ENCODE measurements around the gene AHR.
"Not testable (repeated sequence)": the region's sequence is repeated elsewhere in the genome, so short reads cannot be mapped to it uniquely, and the experiment has no call there.

Gene AHR

DNA sequence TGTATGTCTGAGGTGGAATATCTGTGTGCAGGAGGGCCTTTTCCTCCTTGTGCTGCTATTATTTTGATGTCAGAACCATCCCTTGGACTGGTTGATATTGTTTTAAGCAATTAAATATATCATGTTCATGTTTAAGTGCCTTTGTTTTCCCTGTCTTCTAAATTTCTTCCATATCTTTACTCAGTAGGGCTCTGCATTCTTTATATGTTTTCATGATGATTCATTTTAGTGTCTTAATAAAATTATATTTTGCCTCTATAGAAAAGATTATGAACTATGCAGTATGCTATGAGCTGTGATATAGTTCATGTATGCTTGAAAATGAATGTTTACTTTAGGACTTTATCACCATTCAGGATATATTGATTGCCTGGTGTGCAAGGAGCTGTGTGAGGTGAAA lies 34.8 kb downstream of the AHR start:
- Histone ChIP-seq H3K9ac (ENCODE audit: low read depth in 1 of 2, low read length in 2 of 2) (no peak overlapping the region), H3K9me3 (ENCODE audit: control insufficient read depth in 2 of 2, low read length in 2 of 2) (no peaks in the 10 kb centered on the region), H3K27ac (ENCODE audit: low read depth in 2 of 2, low read length in 2 of 2) (no peak overlapping the region), H3K27me3 (ENCODE audit: control insufficient read depth in 2 of 2, insufficient read depth in 2 of 2, low read length in 2 of 2) (no peaks in the 10 kb centered on the region), H3K4me1 (ENCODE audit: control insufficient read depth in 2 of 2, insufficient read depth in 2 of 2, low read length in 2 of 2) (no peaks in the 10 kb centered on the region), H3K36me3 (ENCODE audit: control insufficient read depth in 2 of 2, insufficient read depth in 2 of 2, low read length in 2 of 2) (peaks cover 18 to 51% of the 10 kb centered on the region in 2 donors), H3K4me3 (ENCODE audit: low read length in 2 of 2) (no peak overlapping the region)

DNA sequence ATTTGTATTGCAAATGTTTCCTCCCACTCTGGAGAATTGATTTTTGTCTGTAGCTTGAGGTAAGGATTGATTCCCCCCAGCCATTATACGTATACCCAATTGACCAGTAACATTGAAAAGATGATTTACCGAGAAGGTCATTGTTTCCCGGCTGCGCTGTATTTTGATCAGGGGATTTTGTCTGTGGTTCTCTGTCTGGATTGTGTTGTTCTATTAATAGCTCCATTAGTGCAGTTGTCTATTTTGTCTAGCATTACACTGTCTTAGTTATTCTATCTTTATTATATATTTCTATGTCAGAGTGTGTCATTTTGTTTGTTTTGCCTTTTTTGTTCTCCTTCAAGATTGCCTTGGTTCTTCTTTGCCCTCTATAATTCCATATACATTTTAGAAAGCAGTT lies 37.7 kb downstream of the AHR start:
- Histone ChIP-seq H3K27ac (ENCODE audit: low read depth in 2 of 2, low read length in 2 of 2) (no peak overlapping the region), H3K36me3 (ENCODE audit: control insufficient read depth in 2 of 2, insufficient read depth in 2 of 2, low read length in 2 of 2) (peaks cover 30 to 51% of the 10 kb centered on the region in 2 donors), H3K4me3 (ENCODE audit: low read length in 2 of 2) (no peak overlapping the region)

DNA sequence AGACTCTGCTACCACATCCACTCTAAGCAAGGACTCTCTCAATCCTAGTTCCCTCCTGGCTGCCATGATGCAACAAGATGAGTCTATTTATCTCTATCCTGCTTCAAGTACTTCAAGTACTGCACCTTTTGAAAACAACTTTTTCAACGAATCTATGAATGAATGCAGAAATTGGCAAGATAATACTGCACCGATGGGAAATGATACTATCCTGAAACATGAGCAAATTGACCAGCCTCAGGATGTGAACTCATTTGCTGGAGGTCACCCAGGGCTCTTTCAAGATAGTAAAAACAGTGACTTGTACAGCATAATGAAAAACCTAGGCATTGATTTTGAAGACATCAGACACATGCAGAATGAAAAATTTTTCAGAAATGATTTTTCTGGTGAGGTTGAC lies 40.7 kb downstream of the AHR start:
- no peaks in the 10 kb centered on the region for H3K27me3 ChIP-seq (ENCODE audit: control insufficient read depth in 2 of 2, insufficient read depth in 2 of 2, low read length in 2 of 2)
- no peaks in the 10 kb centered on the region for H3K4me1 ChIP-seq (ENCODE audit: control insufficient read depth in 2 of 2, insufficient read depth in 2 of 2, low read length in 2 of 2)
- no peak overlapping the region for H3K9ac ChIP-seq (ENCODE audit: low read depth in 1 of 2, low read length in 2 of 2)
- peaks cover 24 to 37% of the 10 kb centered on the region in 2 donors for H3K36me3 ChIP-seq (ENCODE audit: control insufficient read depth in 2 of 2, insufficient read depth in 2 of 2, low read length in 2 of 2)
- H3K4me3 ChIP-seq (ENCODE audit: low read length in 2 of 2) = no peak overlapping the region
- H3K9me3 ChIP-seq (ENCODE audit: control insufficient read depth in 2 of 2, low read length in 2 of 2) = no peaks in the 10 kb centered on the region
- H3K27ac ChIP-seq (ENCODE audit: low read depth in 2 of 2, low read length in 2 of 2) = no peak overlapping the region

More for the DNA sequence above, 37.7 kb downstream of the AHR start:
- Histone ChIP-seq H3K9ac (ENCODE audit: low read depth in 1 of 2, low read length in 2 of 2) (no peak overlapping the region), H3K4me1 (ENCODE audit: control insufficient read depth in 2 of 2, insufficient read depth in 2 of 2, low read length in 2 of 2) (no peaks in the 10 kb centered on the region), H3K9me3 (ENCODE audit: control insufficient read depth in 2 of 2, low read length in 2 of 2) (no peaks in the 10 kb centered on the region), H3K27me3 (ENCODE audit: control insufficient read depth in 2 of 2, insufficient read depth in 2 of 2, low read length in 2 of 2) (no peaks in the 10 kb centered on the region)

DNA sequence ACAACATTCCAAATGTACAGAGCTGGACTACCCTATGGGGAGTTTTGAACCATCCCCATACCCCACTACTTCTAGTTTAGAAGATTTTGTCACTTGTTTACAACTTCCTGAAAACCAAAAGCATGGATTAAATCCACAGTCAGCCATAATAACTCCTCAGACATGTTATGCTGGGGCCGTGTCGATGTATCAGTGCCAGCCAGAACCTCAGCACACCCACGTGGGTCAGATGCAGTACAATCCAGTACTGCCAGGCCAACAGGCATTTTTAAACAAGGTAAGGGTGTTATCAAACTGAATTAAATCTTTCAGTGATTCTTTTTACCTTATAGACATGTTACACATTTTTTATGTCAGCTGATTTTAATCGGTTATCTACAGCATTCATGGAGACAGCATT lies 41.5 kb downstream of the AHR start:
- peaks cover 21 to 29% of the 10 kb centered on the region in 2 donors for H3K36me3 ChIP-seq (ENCODE audit: control insufficient read depth in 2 of 2, insufficient read depth in 2 of 2, low read length in 2 of 2)
- no peaks in the 10 kb centered on the region for H3K27me3 ChIP-seq (ENCODE audit: control insufficient read depth in 2 of 2, insufficient read depth in 2 of 2, low read length in 2 of 2)
- H3K27ac ChIP-seq (ENCODE audit: low read depth in 2 of 2, low read length in 2 of 2) = no peak overlapping the region
- H3K4me3 ChIP-seq (ENCODE audit: low read length in 2 of 2) = no peak overlapping the region
- no peak overlapping the region for H3K9ac ChIP-seq (ENCODE audit: low read depth in 1 of 2, low read length in 2 of 2)
- no peaks in the 10 kb centered on the region for H3K9me3 ChIP-seq (ENCODE audit: control insufficient read depth in 2 of 2, low read length in 2 of 2)
- H3K4me1 ChIP-seq (ENCODE audit: control insufficient read depth in 2 of 2, insufficient read depth in 2 of 2, low read length in 2 of 2) = no peaks in the 10 kb centered on the region

DNA sequence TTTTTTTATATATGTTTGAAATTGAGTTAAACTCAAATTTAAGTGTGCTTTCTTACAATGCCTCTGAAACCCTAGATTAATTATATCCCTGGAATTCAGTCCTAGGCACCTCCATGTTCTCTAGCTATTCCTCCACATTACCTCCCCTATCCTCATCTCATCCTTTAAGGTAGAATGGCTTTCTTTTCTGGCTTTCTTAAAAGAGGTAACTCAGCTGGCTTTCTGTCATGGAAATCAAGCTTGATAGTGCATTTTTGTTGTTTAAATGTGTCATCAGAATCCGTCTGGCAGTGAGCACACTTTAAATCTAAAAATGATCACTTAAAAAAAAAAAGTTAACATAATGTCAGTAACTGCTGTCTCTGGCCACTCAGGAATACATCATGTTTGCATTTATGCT lies 42.2 kb downstream of the AHR start:
- Histone ChIP-seq H3K4me3 (ENCODE audit: low read length in 2 of 2) (no peak overlapping the region), H3K4me1 (ENCODE audit: control insufficient read depth in 2 of 2, insufficient read depth in 2 of 2, low read length in 2 of 2) (no peaks in the 10 kb centered on the region), H3K27ac (ENCODE audit: low read depth in 2 of 2, low read length in 2 of 2) (no peak overlapping the region), H3K9ac (ENCODE audit: low read depth in 1 of 2, low read length in 2 of 2) (no peak overlapping the region), H3K36me3 (ENCODE audit: control insufficient read depth in 2 of 2, insufficient read depth in 2 of 2, low read length in 2 of 2) (peaks cover 21 to 26% of the 10 kb centered on the region in 2 donors), H3K27me3 (ENCODE audit: control insufficient read depth in 2 of 2, insufficient read depth in 2 of 2, low read length in 2 of 2) (no peaks in the 10 kb centered on the region), H3K9me3 (ENCODE audit: control insufficient read depth in 2 of 2, low read length in 2 of 2) (no peaks in the 10 kb centered on the region)

DNA sequence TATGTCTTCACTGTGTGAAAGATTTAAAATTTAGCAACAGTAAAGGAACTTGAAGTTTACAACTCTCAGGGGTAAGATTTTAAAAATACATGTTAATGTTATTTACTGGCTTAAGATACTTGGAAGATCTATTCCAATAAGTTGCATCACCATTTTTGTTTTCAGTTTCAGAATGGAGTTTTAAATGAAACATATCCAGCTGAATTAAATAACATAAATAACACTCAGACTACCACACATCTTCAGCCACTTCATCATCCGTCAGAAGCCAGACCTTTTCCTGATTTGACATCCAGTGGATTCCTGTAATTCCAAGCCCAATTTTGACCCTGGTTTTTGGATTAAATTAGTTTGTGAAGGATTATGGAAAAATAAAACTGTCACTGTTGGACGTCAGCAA lies 44.3 kb downstream of the AHR start:
- H3K36me3 ChIP-seq (ENCODE audit: control insufficient read depth in 2 of 2, insufficient read depth in 2 of 2, low read length in 2 of 2) = peaks cover 19 to 24% of the 10 kb centered on the region in 2 donors
- H3K27ac ChIP-seq (ENCODE audit: low read depth in 2 of 2, low read length in 2 of 2) = no peak overlapping the region
- H3K4me3 ChIP-seq (ENCODE audit: low read length in 2 of 2) = no peak overlapping the region
- no peaks in the 10 kb centered on the region for H3K27me3 ChIP-seq (ENCODE audit: control insufficient read depth in 2 of 2, insufficient read depth in 2 of 2, low read length in 2 of 2)
- no peaks in the 10 kb centered on the region for H3K9me3 ChIP-seq (ENCODE audit: control insufficient read depth in 2 of 2, low read length in 2 of 2)
- H3K4me1 ChIP-seq (ENCODE audit: control insufficient read depth in 2 of 2, insufficient read depth in 2 of 2, low read length in 2 of 2) = no peaks in the 10 kb centered on the region
- H3K9ac ChIP-seq (ENCODE audit: low read depth in 1 of 2, low read length in 2 of 2) = no peak overlapping the region

DNA sequence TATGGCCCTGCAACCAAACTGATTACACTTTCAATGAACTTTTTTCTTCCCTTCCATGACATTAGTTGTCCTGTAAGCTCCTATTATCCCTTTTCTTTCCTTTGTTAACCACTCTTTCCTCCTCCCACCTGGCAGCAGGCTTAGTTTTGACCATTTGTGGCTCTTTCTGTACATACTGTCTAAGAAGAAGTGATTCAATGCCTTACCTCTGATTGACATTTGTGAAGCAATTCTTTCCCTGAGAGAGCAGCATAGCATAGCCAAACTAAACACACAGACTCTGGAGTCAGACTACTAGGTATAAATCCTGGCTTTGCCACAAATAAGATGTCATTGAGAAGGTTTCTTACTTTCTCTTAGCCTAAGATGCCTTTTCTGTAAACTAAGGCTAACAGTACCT lies 48.9 kb downstream of the AHR start:
- Histone ChIP-seq H3K36me3 (ENCODE audit: control insufficient read depth in 2 of 2, insufficient read depth in 2 of 2, low read length in 2 of 2) (peaks cover 3% of the 10 kb centered on the region in 2 donors), H3K27me3 (ENCODE audit: control insufficient read depth in 2 of 2, insufficient read depth in 2 of 2, low read length in 2 of 2) (no peaks in the 10 kb centered on the region), H3K9me3 (ENCODE audit: control insufficient read depth in 2 of 2, low read length in 2 of 2) (no peaks in the 10 kb centered on the region), H3K9ac (ENCODE audit: low read depth in 1 of 2, low read length in 2 of 2) (no peak overlapping the region), H3K4me1 (ENCODE audit: control insufficient read depth in 2 of 2, insufficient read depth in 2 of 2, low read length in 2 of 2) (no peaks in the 10 kb centered on the region), H3K27ac (ENCODE audit: low read depth in 2 of 2, low read length in 2 of 2) (no peak overlapping the region), H3K4me3 (ENCODE audit: low read length in 2 of 2) (no peak overlapping the region)

DNA sequence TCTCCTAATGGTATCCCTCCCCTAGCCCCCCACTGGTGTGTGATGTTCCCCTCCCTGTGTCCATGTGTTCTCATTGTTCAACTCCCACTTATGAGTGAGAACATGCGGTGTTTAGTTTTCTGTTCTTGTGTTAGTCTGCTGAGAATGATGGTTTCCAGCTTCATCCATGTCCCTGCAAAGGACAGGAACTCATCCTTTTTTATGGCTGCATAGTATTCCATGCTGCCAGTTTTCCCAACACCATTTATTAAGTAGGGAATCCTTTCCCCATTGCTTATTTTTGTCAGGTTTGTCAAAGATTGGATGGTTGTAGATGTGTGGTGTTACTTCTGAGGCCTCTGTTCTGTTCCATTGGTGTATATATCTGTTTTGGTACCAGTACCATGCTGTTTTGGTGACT lies 50.5 kb downstream of the AHR start:
- not testable (repeated sequence) for H3K4me3 ChIP-seq (ENCODE audit: low read length in 2 of 2); H3K4me1 ChIP-seq (ENCODE audit: control insufficient read depth in 2 of 2, insufficient read depth in 2 of 2, low read length in 2 of 2); H3K36me3 ChIP-seq (ENCODE audit: control insufficient read depth in 2 of 2, insufficient read depth in 2 of 2, low read length in 2 of 2); H3K27me3 ChIP-seq (ENCODE audit: control insufficient read depth in 2 of 2, insufficient read depth in 2 of 2, low read length in 2 of 2); H3K27ac ChIP-seq (ENCODE audit: low read depth in 2 of 2, low read length in 2 of 2); H3K9ac ChIP-seq (ENCODE audit: low read depth in 1 of 2, low read length in 2 of 2); H3K9me3 ChIP-seq (ENCODE audit: control insufficient read depth in 2 of 2, low read length in 2 of 2)

DNA sequence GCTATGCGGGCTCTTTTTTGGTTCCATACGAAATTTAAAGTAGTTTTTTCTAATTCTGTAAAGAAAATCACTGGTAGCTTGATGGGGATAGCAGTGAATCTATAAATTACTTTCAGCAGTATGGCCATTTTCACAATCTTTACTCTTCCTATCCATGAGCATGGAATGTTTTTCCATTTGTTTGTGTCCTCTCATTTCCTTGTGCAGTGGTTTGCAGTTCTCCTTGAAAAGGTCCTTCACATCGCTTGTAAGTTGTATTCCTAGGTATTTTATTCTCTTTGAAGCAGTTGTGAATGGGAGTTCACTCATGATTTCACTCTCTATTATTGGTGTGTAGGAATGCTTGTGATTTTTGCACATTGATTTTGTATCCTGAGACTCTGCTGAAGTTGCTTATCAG lies 51.9 kb downstream of the AHR start:
- not testable (repeated sequence) for H3K4me3 ChIP-seq (ENCODE audit: low read length in 2 of 2); H3K9ac ChIP-seq (ENCODE audit: low read depth in 1 of 2, low read length in 2 of 2); H3K27me3 ChIP-seq (ENCODE audit: control insufficient read depth in 2 of 2, insufficient read depth in 2 of 2, low read length in 2 of 2); H3K4me1 ChIP-seq (ENCODE audit: control insufficient read depth in 2 of 2, insufficient read depth in 2 of 2, low read length in 2 of 2); H3K9me3 ChIP-seq (ENCODE audit: control insufficient read depth in 2 of 2, low read length in 2 of 2); H3K27ac ChIP-seq (ENCODE audit: low read depth in 2 of 2, low read length in 2 of 2); H3K36me3 ChIP-seq (ENCODE audit: control insufficient read depth in 2 of 2, insufficient read depth in 2 of 2, low read length in 2 of 2)

DNA sequence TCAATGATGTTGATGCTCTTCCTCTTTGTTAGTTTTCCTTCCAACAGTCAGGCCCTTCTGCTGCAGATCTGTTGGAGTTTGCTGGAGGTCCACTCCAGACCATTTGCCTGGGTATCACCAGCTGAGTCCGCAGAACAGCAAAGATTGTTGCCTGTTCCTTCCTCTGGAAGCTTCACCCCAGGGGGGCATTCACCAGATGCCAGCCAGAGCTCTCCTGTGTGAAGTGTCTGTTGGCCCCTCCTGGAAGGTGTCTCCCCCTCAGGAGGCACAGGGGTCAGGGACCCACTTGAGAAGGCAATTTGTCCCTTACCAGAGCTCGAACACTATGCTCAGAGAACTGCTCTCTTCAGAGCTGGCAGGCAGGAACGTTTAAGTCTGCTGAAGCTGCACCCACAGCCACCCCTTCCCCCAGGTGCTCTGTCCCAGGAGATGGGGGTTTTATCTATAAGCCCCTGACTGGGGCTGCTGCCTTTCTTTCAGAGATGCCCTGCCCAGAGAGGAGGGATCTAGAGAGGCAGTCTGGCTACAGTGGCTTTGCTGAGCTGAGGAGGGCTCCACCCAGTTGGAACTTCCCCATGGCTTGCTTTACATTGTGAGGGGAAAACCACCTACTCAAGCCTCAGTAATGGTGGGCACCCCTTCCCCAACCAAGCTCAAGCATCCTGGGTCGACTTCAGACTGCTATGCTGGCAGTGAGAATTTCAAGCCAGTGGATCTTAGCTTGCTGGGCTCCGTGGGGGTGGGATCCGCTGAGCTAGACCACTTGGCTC lies 55.4 kb downstream of the AHR start:
- not testable (repeated sequence) for H3K4me1 ChIP-seq (ENCODE audit: control insufficient read depth in 2 of 2, insufficient read depth in 2 of 2, low read length in 2 of 2); H3K27me3 ChIP-seq (ENCODE audit: control insufficient read depth in 2 of 2, insufficient read depth in 2 of 2, low read length in 2 of 2); H3K36me3 ChIP-seq (ENCODE audit: control insufficient read depth in 2 of 2, insufficient read depth in 2 of 2, low read length in 2 of 2); H3K4me3 ChIP-seq (ENCODE audit: low read length in 2 of 2); H3K9ac ChIP-seq (ENCODE audit: low read depth in 1 of 2, low read length in 2 of 2); H3K9me3 ChIP-seq (ENCODE audit: control insufficient read depth in 2 of 2, low read length in 2 of 2); H3K27ac ChIP-seq (ENCODE audit: low read depth in 2 of 2, low read length in 2 of 2)

DNA sequence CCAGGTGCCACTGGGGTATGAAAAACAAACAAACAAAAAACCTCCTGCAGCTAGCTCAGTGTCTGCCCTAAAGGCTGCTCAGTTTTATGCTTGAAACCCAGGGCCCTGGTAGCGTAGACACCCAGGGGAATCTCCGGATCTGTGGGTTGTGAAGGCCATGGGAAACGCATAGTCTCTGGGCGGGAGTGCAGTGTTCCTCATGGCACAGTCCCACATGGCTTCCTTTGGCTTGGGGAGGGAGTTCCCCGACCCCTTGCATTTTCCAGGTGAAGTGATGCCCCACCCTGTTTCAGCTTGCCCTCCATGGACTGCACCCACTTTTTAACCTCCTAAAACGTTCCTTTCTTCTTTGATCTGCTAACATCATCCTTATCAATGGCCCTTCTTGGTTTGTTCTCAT lies 56.0 kb downstream of the AHR start:
- Histone ChIP-seq H3K9me3 (ENCODE audit: control insufficient read depth in 2 of 2, low read length in 2 of 2) (no peaks in the 10 kb centered on the region), H3K9ac (ENCODE audit: low read depth in 1 of 2, low read length in 2 of 2) (no peak overlapping the region), H3K27me3 (ENCODE audit: control insufficient read depth in 2 of 2, insufficient read depth in 2 of 2, low read length in 2 of 2) (no peaks in the 10 kb centered on the region), H3K4me1 (ENCODE audit: control insufficient read depth in 2 of 2, insufficient read depth in 2 of 2, low read length in 2 of 2) (no peaks in the 10 kb centered on the region), H3K4me3 (ENCODE audit: low read length in 2 of 2) (no peak overlapping the region), H3K36me3 (ENCODE audit: control insufficient read depth in 2 of 2, insufficient read depth in 2 of 2, low read length in 2 of 2) (no peaks in the 10 kb centered on the region), H3K27ac (ENCODE audit: low read depth in 2 of 2, low read length in 2 of 2) (no peak overlapping the region)
